ENCODE data around the gene CEP63.

CEP63 gene

GRCh38 chr3:134471521-134472193 is 14.2 kb upstream of the CEP63 start:
- no peak for DNase-seq

- no peak for DNase-seq
Observed at GRCh38 chr3:134472831-134473230, 13.0 kb upstream of the CEP63 start.

- DNase-seq, result peak; percentile 90
Observed at GRCh38 chr3:134473868-134474546, 11.8 kb upstream of the CEP63 start.

- no peak for DNase-seq
Observed at GRCh38 chr3:134474956-134475355, 10.9 kb upstream of the CEP63 start.

GRCh38 chr3:134476306-134476705 is 9.6 kb upstream of the CEP63 start:
- DNase-seq, result no peak

- DNase-seq, result no peak
Observed at GRCh38 chr3:134477002-134477401, 8.9 kb upstream of the CEP63 start.

GRCh38 chr3:134477938-134478337 is 7.9 kb upstream of the CEP63 start:
- no peak for DNase-seq

GRCh38 chr3:134480546-134480945 is 5.3 kb upstream of the CEP63 start:
- no peak for DNase-seq

- DNase-seq, result no peak
Observed at GRCh38 chr3:134481166-134481565, 4.7 kb upstream of the CEP63 start.

- DNase-seq, result no peak
Observed at GRCh38 chr3:134482622-134483021, 3.2 kb upstream of the CEP63 start.

GRCh38 chr3:134483195-134483900 is 2.5 kb upstream of the CEP63 start:
- DNase-seq, result no peak

- no peak for DNase-seq
Observed at GRCh38 chr3:134485075-134485717, 661 bp upstream of the CEP63 start.

- no peak for DNase-seq
Observed at GRCh38 chr3:134486577-134487041, 752 bp downstream of the CEP63 start.

- DNase-seq, result no peak
Observed at GRCh38 chr3:134487406-134487805, 1.5 kb downstream of the CEP63 start.

GRCh38 chr3:134494495-134494894 is 8.6 kb downstream of the CEP63 start:
- no peak for DNase-seq

GRCh38 chr3:134495980-134496379 is 10.1 kb downstream of the CEP63 start:
- DNase-seq, result no peak

- no peak for DNase-seq
Observed at GRCh38 chr3:134496471-134497071, 10.7 kb downstream of the CEP63 start.

GRCh38 chr3:134503266-134503665 is 17.4 kb downstream of the CEP63 start:
- no peak for DNase-seq

GRCh38 chr3:134504132-134504531 is 18.3 kb downstream of the CEP63 start:
- DNase-seq, result no peak

GRCh38 chr3:134505485-134505884 is 19.6 kb downstream of the CEP63 start:
- no peak for DNase-seq

- no peak for DNase-seq
Observed at GRCh38 chr3:134511500-134511899, 25.6 kb downstream of the CEP63 start.

- DNase-seq, result no peak
Observed at GRCh38 chr3:134516905-134517304, 31.0 kb downstream of the CEP63 start.

- no peak for DNase-seq
Observed at GRCh38 chr3:134517791-134518190, 31.9 kb downstream of the CEP63 start.

All from activated CD8-positive, alpha-beta memory T cell treated with anti-CD3 and anti-CD28 coated beads for 24 hours (primary cell).